ACC112 (cell line): ENCODE results near the gene RGS14.

Experiments
- H2AFZ ChIP-seq: fragments of 200-600 bp; sonication (generic); one replicate; pipeline ENCODE4 v1.6.0; 2017; ENCODE audit warnings: antibody characterized with exemption, low read length; ENCODE audit not compliant: unreplicated experiment
- H3K27ac ChIP-seq: fragments of 200-600 bp; sonication (generic); 2 replicates; pipeline ENCODE4 v1.5.1; 2014; ENCODE audit warnings: low read depth, mild to moderate bottlenecking, antibody characterized with exemption, low read length, moderate library complexity
- H3K27me3 ChIP-seq: fragments of 200-600 bp; sonication (generic); 2 replicates; pipeline ENCODE4 v1.6.1; 2014; ENCODE audit warnings: mild to moderate bottlenecking, antibody characterized with exemption, low read length, moderate library complexity, mixed read lengths; ENCODE audit not compliant: insufficient read depth
- H3K36me3 ChIP-seq: fragments of 200-600 bp; sonication (generic); 2 replicates; pipeline ENCODE4 v1.6.1; 2016; ENCODE audit warnings: mild to moderate bottlenecking, antibody characterized with exemption, low read length, moderate library complexity, mixed read lengths; ENCODE audit not compliant: insufficient read depth
- H3K4me1 ChIP-seq: fragments of 200-600 bp; sonication (generic); one replicate; pipeline ENCODE4 v1.6.1; 2016; ENCODE audit warnings: low read length, mixed read lengths; ENCODE audit not compliant: insufficient read depth, unreplicated experiment, control insufficient read depth
- H3K4me3 ChIP-seq: fragments of 200-600 bp; sonication (generic); 2 replicates; pipeline ENCODE4 v1.5.1; 2014; ENCODE audit warnings: mild to moderate bottlenecking, low read depth, low read length
- H3K79me2 ChIP-seq: fragments of 200-600 bp; sonication (generic); one replicate; pipeline ENCODE4 v1.6.0; 2016; ENCODE audit warnings: low read length; ENCODE audit not compliant: control insufficient read depth, unreplicated experiment, insufficient read depth

Gene RGS14

DNA sequence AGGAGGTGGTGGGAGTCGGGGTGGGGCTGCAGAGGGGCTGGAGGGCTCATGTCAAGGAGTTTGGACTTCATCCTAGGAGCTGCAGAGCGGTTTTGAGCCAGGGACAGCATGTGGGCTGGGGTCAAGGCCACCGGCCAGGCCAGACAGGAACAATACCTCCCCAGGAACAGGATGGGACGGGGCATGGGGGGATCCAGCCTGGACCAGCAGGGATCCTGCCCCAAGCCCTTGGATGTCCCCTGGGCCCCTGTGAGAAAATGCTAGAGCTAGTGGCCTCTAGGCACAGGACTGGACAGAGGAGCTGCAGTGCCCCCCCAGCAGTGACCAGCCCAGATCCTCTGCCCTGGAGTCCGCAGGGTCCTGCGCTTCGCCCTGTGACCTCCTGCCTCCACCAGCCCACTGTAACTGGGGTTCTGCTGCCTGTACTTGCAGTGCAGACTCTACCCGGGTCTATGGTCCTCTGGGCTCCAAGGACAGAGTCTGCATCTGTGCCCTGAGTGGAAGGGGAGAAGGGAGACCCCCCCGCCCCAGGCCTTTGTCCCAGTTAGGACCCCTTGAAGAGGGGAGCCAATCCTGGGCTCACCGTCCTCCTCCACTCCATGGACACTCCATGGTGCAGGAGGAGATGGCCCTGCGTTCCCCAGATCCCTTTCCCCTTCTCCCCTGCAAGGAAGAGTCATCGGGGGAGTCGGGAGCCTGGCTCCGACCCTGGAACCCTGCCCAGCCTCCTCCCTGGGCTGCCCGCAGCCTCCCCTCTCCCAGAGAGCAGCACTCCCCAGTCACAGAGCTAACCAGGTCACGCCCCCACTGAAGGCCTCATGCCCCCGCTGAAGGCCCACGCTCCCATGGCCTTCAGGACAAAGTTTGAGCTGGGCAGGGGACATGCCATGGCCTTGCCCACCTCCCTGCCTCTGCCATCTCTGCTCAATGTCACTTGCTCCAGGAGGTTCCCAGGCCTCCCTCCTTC is 43.1 kb upstream of the RGS14 start:
- no peaks in the 10 kb centered on the region for H3K36me3 ChIP-seq
- H3K79me2 ChIP-seq, result peaks cover 18% of the 10 kb centered on the region
- no peak overlapping the region for H3K4me3 ChIP-seq
- no peak overlapping the region for H2AFZ ChIP-seq
- H3K4me1 ChIP-seq, result peaks cover 10% of the 10 kb centered on the region
- H3K27me3 ChIP-seq, result no peaks in the 10 kb centered on the region
- no peak overlapping the region for H3K27ac ChIP-seq

DNA sequence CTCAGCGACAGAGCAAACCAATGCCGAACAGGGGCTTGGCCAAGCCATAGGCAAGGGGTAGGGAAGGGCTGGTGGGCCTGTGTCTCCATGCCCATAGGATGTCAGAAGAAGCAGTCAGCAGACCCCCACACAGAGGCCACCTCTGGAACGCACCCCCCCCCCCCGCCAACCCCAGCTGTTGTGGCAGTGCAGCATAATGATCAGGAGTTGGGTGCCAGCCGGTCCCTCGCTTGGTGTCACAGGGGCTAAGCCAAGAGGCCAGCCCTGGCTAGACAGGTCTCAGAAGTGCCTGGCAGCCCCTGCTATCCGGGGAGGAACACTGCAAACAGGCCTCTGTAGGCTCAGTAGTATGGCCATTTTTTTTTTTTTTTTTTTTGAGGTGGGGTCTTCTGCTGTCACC is 42.3 kb upstream of the RGS14 start:
- no peak overlapping the region for H3K27ac ChIP-seq
- H3K27me3 ChIP-seq, result no peaks in the 10 kb centered on the region
- H2AFZ ChIP-seq, result no peak overlapping the region
- H3K79me2 ChIP-seq, result peaks cover 11% of the 10 kb centered on the region
- no peaks in the 10 kb centered on the region for H3K36me3 ChIP-seq
- peaks cover 10% of the 10 kb centered on the region for H3K4me1 ChIP-seq
- no peak overlapping the region for H3K4me3 ChIP-seq

DNA sequence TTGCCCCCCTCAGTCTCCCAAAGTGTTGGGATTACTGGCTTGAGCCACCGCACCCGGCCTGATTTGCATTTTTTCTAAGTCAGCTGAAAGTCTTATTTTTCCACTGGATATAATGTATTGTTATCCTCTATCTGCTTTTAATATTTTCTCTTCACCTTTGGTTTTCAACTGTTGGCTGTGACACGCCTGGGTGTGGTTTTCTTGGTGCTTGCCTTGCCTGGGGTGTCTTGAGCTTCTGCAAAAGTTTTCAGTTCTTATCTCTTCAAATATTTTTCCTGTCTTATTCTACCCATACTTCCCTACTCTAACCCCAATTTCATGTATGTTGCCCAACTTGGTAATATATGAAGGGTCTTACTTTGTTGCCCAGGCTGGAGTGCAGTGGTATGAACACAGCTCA is 41.7 kb upstream of the RGS14 start:
- Histone ChIP-seq H3K4me3 (no peak overlapping the region), H3K79me2 (peaks cover 5% of the 10 kb centered on the region), H3K27me3 (no peaks in the 10 kb centered on the region), H2AFZ (no peak overlapping the region), H3K27ac (no peak overlapping the region), H3K36me3 (no peaks in the 10 kb centered on the region), H3K4me1 (peaks cover 7% of the 10 kb centered on the region)

DNA sequence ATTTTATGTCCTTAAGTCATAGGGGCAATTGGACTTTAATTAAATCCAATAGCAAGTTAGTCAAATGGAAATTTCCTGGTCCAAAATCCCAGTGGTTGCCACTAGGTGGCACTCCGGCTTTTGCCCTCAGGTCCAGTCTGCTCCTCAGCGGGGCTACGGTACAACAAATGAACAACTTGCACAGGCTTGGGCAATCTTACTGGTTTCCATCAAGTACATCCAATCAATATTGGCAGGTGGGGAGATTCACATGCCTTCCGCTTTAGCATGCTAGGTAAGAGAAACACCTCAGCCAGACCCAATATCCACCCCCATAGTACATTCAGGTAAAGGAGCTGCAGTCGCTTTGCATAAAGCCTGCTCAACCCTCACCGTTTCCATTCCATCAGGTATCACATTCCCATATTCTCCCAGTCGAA is 39.8 kb upstream of the RGS14 start:
- Histone ChIP-seq H3K79me2 (no peaks in the 10 kb centered on the region), H3K4me1 (peaks cover 1% of the 10 kb centered on the region), H3K27ac (no peak overlapping the region), H3K36me3 (no peaks in the 10 kb centered on the region), H3K4me3 (no peak overlapping the region), H2AFZ (no peak overlapping the region), H3K27me3 (no peaks in the 10 kb centered on the region)

DNA sequence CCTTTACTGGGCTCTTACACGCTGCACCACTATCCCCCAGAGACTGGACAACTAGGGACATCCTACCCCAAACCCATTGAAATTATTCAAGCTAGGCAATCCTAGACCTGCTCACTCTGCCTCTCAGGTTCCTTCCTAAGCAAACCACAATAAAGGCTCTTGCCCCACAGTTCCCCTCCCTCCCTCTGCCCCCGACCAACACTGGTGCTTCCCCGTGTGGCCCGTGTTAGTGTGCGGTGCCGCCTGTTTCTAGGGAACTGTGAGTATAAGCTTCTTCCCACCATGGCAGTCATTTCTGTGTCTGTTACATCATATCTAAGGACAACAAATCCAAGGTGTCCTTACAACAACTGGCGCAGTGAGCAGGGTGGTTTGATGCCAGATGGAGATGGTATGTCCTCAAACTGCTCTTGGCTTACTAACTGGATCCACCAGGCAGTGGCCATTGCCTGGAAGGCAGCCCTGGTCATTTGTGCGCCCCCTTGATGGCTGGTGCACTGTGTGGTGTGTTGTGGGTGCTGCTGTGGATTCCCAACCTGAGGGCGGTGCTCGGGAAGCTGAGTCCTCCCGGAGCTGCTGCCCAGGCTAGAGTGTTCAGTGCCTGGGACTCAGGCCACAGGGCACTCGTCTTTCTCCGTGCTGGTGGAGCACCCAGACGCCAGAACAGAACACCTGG is 37.7 kb upstream of the RGS14 start:
- Histone ChIP-seq H2AFZ (no peak overlapping the region), H3K79me2 (no peaks in the 10 kb centered on the region), H3K27me3 (no peaks in the 10 kb centered on the region), H3K36me3 (no peaks in the 10 kb centered on the region), H3K27ac (no peak overlapping the region), H3K4me1 (no peaks in the 10 kb centered on the region), H3K4me3 (no peak overlapping the region)

DNA sequence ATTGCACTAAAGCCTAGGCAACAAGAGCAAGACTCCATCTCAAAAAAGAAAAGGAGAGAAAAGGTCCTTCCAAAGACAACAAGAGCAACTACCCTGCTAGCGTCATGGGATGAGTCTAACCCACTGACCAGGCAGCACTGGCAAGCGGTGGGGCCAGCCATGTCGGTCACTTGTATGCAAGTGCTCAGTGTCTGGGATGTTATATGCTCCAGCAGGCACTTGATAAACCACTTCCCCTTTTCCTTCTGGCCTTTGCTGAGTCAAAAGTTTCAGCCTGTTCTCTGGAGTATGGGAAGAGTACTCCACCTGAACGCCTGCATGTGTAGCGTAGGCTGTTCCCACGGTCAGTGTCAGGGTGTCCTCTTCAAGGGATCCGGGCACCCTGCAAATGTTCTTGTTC is 36.8 kb upstream of the RGS14 start:
- Histone ChIP-seq H3K79me2 (no peaks in the 10 kb centered on the region), H3K4me1 (peaks cover 5% of the 10 kb centered on the region), H3K36me3 (no peaks in the 10 kb centered on the region), H2AFZ (no peak overlapping the region), H3K4me3 (no peak overlapping the region), H3K27ac (no peak overlapping the region), H3K27me3 (no peaks in the 10 kb centered on the region)

DNA sequence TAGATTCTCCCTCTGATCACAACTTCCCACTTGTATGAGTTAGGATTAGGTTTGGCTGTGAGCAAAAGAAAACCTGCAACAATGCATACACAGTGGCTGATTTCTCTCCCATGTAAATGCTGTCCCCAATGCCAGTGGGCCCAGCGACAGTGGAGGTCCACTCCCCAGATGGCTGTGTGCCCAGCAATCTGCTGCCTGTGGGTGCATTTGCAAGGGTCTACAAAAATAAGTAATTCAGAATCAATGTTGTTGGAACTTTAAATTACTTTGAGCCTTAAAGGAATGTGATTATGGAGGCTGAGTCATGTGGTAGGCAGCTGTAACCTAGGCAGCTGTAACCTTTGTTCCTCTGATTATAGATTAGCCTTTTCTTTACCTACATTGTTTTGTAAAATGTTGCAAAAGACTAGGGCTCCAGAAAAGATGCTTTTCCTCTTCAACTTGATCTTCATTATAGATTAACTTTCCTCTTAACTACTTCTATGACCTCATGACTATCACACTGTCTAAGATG is 31.8 kb upstream of the RGS14 start:
- Histone ChIP-seq H3K27me3 (no peaks in the 10 kb centered on the region), H2AFZ (no peak overlapping the region), H3K27ac (no peak overlapping the region), H3K4me3 (no peak overlapping the region), H3K4me1 (peaks cover 24% of the 10 kb centered on the region), H3K79me2 (no peaks in the 10 kb centered on the region), H3K36me3 (peaks cover 3% of the 10 kb centered on the region; the same call in 1 of the 2 replicates)

DNA sequence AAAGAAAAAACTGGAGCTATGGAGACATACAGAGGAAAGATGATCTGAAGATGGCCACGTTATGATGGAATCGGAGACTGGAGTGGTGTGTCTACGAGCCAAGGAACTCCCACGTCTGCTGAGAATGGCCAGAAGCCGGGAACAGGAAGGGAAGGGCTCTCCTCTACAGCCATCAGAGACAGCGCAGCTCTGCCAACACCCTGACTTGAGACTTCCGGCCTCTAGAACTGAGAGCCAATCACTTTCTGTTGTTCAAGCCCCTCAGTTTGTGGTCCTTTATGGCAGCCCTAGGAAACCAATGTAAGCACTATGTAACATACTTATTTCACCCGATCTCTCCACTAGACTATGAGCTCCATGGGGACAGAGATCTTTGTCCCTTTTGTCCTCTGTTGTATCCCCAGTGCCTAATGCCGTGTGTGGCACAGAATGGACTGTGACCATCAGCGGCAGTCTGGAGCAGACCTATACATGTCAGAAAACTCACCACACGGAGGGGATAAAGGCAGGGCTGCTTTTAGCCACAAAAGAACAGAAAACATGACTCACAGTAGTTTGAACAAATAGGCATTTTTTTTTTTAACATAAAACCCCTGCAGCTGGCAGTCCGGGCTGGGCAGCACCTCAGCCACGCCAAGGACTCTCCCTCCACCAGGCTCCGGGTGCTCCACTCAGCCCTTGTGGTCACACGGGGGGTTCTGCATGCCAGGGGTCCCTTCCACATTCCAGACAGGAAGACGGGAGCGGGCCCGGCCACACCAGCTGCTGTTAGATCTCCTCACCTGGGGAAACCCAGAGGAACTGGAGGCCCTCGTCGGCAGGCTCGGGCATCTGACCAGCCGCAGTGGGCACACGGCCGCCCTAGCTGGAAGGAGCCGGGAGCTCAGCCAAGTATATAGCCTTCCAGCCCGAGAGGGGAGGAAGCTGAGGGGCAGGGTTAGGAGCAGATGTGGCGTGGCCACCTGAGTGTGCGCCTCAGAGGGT is 29.9 kb upstream of the RGS14 start:
- H3K27me3 ChIP-seq, result no peaks in the 10 kb centered on the region
- H3K27ac ChIP-seq, result peak overlapping the region; percentile 86
- no peaks in the 10 kb centered on the region for H3K79me2 ChIP-seq
- peak overlapping the region; percentile 67 for H2AFZ ChIP-seq
- H3K4me3 ChIP-seq, result peak overlapping the region; percentile 41
- peaks cover 24% of the 10 kb centered on the region for H3K4me1 ChIP-seq
- peaks cover 3% of the 10 kb centered on the region; the same call in 1 of the 2 replicates for H3K36me3 ChIP-seq

DNA sequence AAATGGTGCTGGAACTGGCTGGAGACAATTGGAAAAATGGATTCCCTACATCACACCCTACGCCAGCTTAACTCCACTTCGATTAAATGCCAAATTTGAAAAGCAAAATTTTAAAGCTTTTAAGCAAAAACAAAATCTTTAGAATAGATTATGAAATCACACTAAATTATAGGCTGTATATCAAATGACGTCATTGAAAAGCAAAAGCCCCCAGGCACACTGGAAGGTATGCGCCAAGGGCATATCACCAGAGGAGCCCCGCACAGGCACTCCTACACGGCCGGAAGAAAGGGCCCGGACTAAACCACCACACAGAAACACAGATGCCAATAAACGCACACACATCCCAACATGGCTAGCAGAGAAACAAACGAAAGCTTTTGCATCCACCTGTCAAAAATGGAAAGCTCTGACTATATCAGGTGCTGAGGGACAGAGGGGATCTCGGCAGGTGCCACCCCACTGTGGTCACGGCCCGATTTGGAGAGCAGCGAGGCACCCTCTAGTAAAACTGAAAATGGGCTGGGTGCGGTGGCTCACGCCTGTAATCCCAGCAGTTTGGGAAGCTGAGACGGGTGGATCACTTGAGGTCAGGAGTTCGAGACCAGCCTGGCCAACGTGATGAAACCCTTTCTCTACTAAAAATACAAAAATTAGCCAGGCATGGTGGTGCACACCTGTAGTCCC is 29.0 kb upstream of the RGS14 start:
- Histone ChIP-seq H3K27ac (no peak overlapping the region), H3K79me2 (no peaks in the 10 kb centered on the region), H3K27me3 (no peaks in the 10 kb centered on the region), H3K4me3 (no peak overlapping the region), H2AFZ (no peak overlapping the region), H3K36me3 (peaks cover 6% of the 10 kb centered on the region; the same call in 1 of the 2 replicates), H3K4me1 (peaks cover 24% of the 10 kb centered on the region)
